Upper lobe of left lung (tissue), 6 donors: ENCODE measurements around the gene TNS3. TPM values are rescaled to one million over a fixed set of nuclear protein-coding genes. Genes with fewer than 3 reads are reported as not detected.

Source experiments
- ATAC-seq, 2 donors: fragments of 200-7000 bp; cut with Tn5 transposase; one replicate each; pipeline ENCODE4 v1.9.1; 2022; ENCODE audit warnings: mild to moderate bottlenecking in 2 of 2, moderate library complexity in 2 of 2; ENCODE audit not compliant: low FRiP score in 2 of 2
- DNase-seq, 2 donors: peaks; one replicate each; pipeline ENCODE4 v3.0.0-alpha.2; 2019 to 2020
- H3K27ac ChIP-seq, 4 donors: fragments of 200-600 bp; sonication (generic); one replicate each; pipeline ENCODE4 v1.5.1; 2016 to 2019
- H3K27me3 ChIP-seq, 4 donors: fragments of 200-600 bp; sonication (generic); one replicate each; pipeline ENCODE4 v1.5.1; 2017 to 2019
- H3K36me3 ChIP-seq, 4 donors: fragments of 200-600 bp; sonication (generic); one replicate each; pipeline ENCODE4 v1.5.1; 2016 to 2019
- H3K4me1 ChIP-seq, 4 donors: fragments of 200-600 bp; sonication (generic); one replicate each; pipeline ENCODE4 v1.5.1; 2018 to 2019
- H3K4me3 ChIP-seq, 4 donors: fragments of 200-600 bp; sonication (generic); one replicate each; pipeline ENCODE4 v1.5.1; 2017 to 2019; ENCODE audit warnings: mild to moderate bottlenecking in 2 of 4, moderate library complexity in 1 of 4
- H3K9me3 ChIP-seq, 4 donors: fragments of 200-600 bp; sonication (generic); one replicate each; pipeline ENCODE4 v1.5.1; 2018 to 2019
- EP300 ChIP-seq, 4 donors: sonication (generic); formaldehyde crosslinking; IDR thresholded peaks; one replicate each; pipeline ENCODE4 v1.5.1; 2017; ENCODE audit warnings: antibody characterized with exemption in 4 of 4, control low read depth in 2 of 4
- POLR2A ChIP-seq, 4 donors: fragments of 450-650 bp; IDR thresholded peaks; one replicate each; pipeline ENCODE4 v1.5.1; 2016 to 2017; ENCODE audit warnings: antibody characterized with exemption in 4 of 4, mild to moderate bottlenecking in 2 of 4
- POLR2AphosphoS5 ChIP-seq, 2 donors: sonication (generic); formaldehyde crosslinking; IDR thresholded peaks; one replicate each; pipeline ENCODE4 v1.5.1; 2017; ENCODE audit warnings: antibody characterized with exemption in 2 of 2
- WGBS, 2 donors: methylation state at CpG; one replicate each; pipeline ENCODE4 v1.1.5; 2017 to 2018; 5-methylcytosine and 5-hydroxymethylcytosine counted together
- total RNA-seq, 6 donors: library from RNA; depleted of rRNA in 4 of 6; stranded (reverse); fragments of >200 nt in 4 of 6; gene quantifications; one replicate each; pipeline versions ENCODE4 v1.1.0 to v1.2.1, GENCODE V29; 2016 to 2021
- TF ChIP-seq, protein P1 (sequence below), 6 experiments: fragments of 450-650 bp in 4 of 6; fragments of 200-600 bp in 2 of 6; sonication (generic) in 2 of 6; IDR thresholded peaks; one replicate each; pipeline ENCODE4 v1.5.1; 2016 to 2019; ENCODE audit warnings: antibody characterized with exemption in 6 of 6
- donor health status: DM: no; HTN: no; CAD: no; lungs with moderate emphysema.
- donor health status: DM: no; HTN: yes; CAD: no; lungs with severe emphysema.

The TNS3 gene
- total RNA-seq, 6 donors from 2014 or later = 90.6 to 266 (median 143) TPM

DNA sequence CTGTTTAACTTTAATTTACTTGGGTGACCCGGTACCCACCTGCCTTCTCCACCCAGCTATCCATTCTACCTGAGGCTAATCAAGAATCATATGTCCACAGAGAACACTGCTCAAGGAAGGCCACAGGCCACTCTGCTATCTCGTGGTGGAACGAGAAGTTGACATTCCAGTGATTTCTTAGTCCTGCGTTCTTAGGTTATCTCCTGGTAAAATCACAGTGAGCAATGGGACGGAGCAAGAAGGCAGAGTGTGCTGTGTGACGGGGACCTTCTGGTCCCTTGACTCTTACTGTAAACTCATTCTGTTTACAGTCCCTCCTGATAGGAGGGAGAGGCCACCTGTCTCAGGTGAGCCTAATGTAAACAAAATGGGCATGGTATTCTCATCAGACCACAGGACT, 256.6 kb downstream of the TNS3 start:
- peaks cover 3 to 18% (median 5%) of the 10 kb centered on the region in 4 donors for H3K36me3 ChIP-seq
- 77 to 93% methylated on average over 6 of the region's 6 CpGs for WGBS, 2 donors
- H3K9me3 ChIP-seq = no peaks in the 10 kb centered on the region
- H3K27ac ChIP-seq = peak overlapping the region in 3 of 4 donors; percentile 16 to 84 (median 67)
- TF ChIP-seq POLR2A (IDR thresholded peaks at IDR 0.05) (no peak), POLR2AphosphoS5 (IDR thresholded peaks at IDR 0.05) (no peak), EP300 (IDR thresholded peaks at IDR 0.05) (no peak)
- TF ChIP-seq, protein P1, sequence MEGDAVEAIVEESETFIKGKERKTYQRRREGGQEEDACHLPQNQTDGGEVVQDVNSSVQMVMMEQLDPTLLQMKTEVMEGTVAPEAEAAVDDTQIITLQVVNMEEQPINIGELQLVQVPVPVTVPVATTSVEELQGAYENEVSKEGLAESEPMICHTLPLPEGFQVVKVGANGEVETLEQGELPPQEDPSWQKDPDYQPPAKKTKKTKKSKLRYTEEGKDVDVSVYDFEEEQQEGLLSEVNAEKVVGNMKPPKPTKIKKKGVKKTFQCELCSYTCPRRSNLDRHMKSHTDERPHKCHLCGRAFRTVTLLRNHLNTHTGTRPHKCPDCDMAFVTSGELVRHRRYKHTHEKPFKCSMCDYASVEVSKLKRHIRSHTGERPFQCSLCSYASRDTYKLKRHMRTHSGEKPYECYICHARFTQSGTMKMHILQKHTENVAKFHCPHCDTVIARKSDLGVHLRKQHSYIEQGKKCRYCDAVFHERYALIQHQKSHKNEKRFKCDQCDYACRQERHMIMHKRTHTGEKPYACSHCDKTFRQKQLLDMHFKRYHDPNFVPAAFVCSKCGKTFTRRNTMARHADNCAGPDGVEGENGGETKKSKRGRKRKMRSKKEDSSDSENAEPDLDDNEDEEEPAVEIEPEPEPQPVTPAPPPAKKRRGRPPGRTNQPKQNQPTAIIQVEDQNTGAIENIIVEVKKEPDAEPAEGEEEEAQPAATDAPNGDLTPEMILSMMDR (IDR thresholded peaks at IDR 0.05) = no peak
- H3K27me3 ChIP-seq = no peaks in the 10 kb centered on the region
- H3K4me3 ChIP-seq = peak overlapping the region in 1 of 4 donors; percentile 2
- ATAC-seq = no peak
- DNase-seq = no peak
- H3K4me1 ChIP-seq = peaks cover 30 to 40% (median 39%) of the 10 kb centered on the region in 4 donors

DNA sequence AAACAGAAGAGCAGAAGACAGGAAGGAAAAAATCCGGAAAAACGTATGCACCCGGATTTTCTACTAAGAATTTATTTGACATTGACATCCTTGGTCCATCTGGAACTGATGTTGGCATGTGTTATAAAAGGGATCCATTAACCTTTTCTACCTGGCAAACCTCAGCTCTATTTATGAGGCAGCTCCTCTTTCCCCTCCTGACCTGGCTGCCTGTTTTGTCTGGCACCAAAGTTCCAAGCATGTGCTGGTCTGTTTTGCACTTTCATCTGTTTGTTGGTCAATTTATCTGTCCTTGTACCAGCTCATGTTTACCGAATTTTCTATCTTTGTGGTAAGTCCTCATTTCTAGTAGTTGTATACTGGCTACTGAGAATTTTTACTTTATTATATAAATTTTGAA, 258.0 kb downstream of the TNS3 start:
- ATAC-seq = no peak
- no peak for DNase-seq
- peak overlapping the region in 2 of 4 donors; percentile 5 to 19 for H3K27ac ChIP-seq
- no peaks in the 10 kb centered on the region for H3K27me3 ChIP-seq
- WGBS, 2 donors = 69 to 81% methylated on average over 4 of the region's 4 CpGs
- TF ChIP-seq EP300 (IDR thresholded peaks at IDR 0.05) (no peak), POLR2A (IDR thresholded peaks at IDR 0.05) (no peak), POLR2AphosphoS5 (IDR thresholded peaks at IDR 0.05) (no peak)
- TF ChIP-seq, protein P1 (IDR thresholded peaks at IDR 0.05) = no peak
- no peaks in the 10 kb centered on the region for H3K9me3 ChIP-seq
- H3K4me1 ChIP-seq = peaks cover 16 to 27% (median 26%) of the 10 kb centered on the region in 4 donors
- H3K36me3 ChIP-seq = peaks cover 3 to 20% (median 9%) of the 10 kb centered on the region in 4 donors
- no peak overlapping the region for H3K4me3 ChIP-seq

DNA sequence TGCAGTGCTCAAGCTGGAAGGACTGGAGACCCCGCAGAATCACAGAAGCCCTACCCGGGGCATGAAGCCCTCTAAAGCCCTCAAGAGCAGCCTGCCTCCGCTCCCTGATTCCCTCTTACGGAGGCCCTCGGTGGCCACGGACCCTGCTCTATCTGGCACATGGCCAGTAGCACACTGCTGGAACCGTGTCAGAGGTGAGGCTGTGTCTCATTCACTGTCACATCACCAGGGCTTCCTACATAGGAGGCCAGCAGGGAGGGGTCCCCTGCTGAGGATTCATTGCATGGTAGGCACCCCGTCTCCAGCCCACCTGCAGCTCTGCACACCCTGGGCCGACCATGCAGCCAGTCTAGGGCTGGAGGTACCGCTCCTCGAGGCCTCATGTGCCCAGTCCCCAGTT, 259.2 kb downstream of the TNS3 start:
- Histone ChIP-seq H3K36me3 (peaks cover 3 to 29% (median 9%) of the 10 kb centered on the region in 4 donors), H3K4me1 (peaks cover 5 to 17% (median 15%) of the 10 kb centered on the region in 4 donors), H3K4me3 (no peak overlapping the region), H3K9me3 (no peaks in the 10 kb centered on the region), H3K27ac (peak overlapping the region in 2 of 4 donors; percentile 3 to 31), H3K27me3 (no peaks in the 10 kb centered on the region)
- DNase-seq = peak in 1 of 2 donors; percentile 33
- 88 to 91% methylated on average over 10 to 11 of the region's 11 CpGs for WGBS, 2 donors
- TF ChIP-seq POLR2A (IDR thresholded peaks at IDR 0.05) = no peak
- TF ChIP-seq POLR2AphosphoS5 (IDR thresholded peaks at IDR 0.05) = no peak
- TF ChIP-seq, protein P1 (IDR thresholded peaks at IDR 0.05) = no peak
- no peak for TF ChIP-seq EP300 (IDR thresholded peaks at IDR 0.05)
- no peak for ATAC-seq

DNA sequence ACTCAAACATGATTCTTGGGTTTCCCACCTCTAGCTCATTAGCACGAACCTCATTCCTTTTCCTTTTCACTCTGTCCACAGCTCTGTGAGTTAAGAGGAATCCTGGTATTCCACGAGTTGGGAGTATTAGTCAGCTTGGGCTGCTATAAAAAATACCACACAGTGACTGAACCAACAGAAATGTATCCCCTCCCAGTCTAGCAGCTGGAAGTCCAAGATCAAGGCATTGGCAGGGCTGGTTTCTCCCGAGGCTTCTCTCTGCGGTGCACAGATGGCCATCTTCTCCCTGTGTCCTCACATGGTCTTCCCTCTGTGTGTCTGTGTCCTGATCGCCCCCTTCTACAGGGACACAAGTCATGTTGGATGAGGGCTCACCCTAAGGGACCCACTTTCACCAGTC, 261.6 kb downstream of the TNS3 start:
- no peak for ATAC-seq
- Histone ChIP-seq H3K27ac (peak overlapping the region in 2 of 4 donors; percentile 21 to 32), H3K9me3 (no peaks in the 10 kb centered on the region), H3K27me3 (no peaks in the 10 kb centered on the region), H3K4me3 (no peak overlapping the region), H3K4me1 (peaks cover 0 to 12% (median 10%) of the 10 kb centered on the region in 4 donors), H3K36me3 (peaks cover 3 to 29% (median 9%) of the 10 kb centered on the region in 4 donors)
- DNase-seq = no peak
- WGBS, 2 donors = 91 to 98% methylated on average over 5 of the region's 5 CpGs
- no peak for TF ChIP-seq EP300 (IDR thresholded peaks at IDR 0.05)
- no peak for TF ChIP-seq POLR2A (IDR thresholded peaks at IDR 0.05)
- TF ChIP-seq, protein P1 (IDR thresholded peaks at IDR 0.05) = no peak
- TF ChIP-seq POLR2AphosphoS5 (IDR thresholded peaks at IDR 0.05) = no peak
